ENCODE data around the gene SLC37A4.
"Not testable (repeated sequence)": the region's sequence is repeated elsewhere in the genome, so short reads cannot be mapped to it uniquely, and the experiment has no call there.

SLC37A4 gene

DNA sequence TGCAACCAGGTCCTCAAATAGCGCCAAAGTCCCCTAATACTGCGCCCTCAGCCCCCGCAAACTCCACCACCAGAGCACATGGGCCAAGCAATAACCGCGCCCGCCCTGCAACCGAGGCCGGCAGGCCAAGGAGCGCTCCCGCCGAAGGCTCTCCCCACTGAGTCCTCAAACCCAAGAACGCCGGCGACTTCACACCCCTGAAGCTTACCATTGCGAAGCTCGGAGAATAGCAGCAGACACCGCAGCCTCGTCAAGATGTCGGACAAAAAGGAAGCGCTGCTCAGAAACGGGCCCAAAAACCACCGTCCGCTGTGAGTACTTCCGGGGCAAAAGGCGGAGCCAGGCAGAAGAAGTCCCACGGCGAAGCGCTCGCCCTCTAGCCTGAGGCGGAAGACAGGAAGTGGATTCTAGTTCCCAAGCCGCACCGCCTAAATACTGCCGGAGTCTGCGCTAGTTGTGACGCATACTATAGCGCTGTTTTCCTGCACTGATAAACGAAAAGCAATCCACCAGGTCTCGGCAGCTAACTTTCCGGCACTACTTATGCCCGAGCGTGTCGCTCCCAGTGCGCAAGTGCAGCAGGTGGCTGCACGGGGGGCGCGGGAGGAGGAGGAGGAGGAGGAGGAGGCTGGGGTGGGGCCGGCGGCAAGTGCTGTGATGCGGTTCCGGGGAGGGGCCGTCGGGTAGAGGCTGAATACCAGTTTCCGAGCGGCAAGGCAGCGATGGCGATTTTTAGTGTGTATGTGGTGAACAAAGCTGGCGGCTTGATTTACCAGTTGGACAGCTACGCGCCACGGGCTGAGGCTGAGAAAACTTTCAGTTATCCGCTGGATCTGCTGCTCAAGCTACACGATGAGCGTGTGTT is 12.4 kb downstream of the SLC37A4 start, which contains the start of the genes RPS25 and TRAPPC4:
RPS25 (minus strand) TSS at position 270 of the 865 bp plus-strand sequence; CDS start at position 211, 59 bp downstream.
TRAPPC4 (plus strand) TSS at position 693 of the 865 bp plus-strand sequence; CDS start at position 723, 30 bp downstream.
- peak; percentile 72 to 84 (median 77) for DNase-seq (ENCODE audit: low read depth in 2 of 3, low spot score in 2 of 3)

DNA sequence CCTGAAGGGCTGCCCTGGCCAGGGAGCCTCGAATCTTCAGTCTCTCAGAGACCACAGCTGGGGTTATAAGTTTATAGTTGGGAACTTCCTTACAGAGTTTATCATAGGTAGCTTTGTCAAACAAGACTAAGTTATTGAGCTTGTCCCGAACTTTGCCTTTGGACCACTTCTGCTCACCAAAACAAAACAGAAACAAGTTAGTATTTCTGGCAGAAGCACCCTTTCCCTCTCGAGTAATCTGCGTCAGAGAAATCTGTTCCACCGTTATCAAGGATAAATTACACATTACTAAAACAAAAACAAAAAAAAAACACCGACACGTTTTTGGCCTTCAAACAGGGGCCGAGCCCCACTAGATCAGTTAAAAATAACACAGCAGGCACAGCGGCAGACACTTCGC is 13.3 kb downstream of the SLC37A4 start:
- not testable (repeated sequence) for DNase-seq (ENCODE audit: low read depth in 2 of 3, low spot score in 2 of 3)

DNA sequence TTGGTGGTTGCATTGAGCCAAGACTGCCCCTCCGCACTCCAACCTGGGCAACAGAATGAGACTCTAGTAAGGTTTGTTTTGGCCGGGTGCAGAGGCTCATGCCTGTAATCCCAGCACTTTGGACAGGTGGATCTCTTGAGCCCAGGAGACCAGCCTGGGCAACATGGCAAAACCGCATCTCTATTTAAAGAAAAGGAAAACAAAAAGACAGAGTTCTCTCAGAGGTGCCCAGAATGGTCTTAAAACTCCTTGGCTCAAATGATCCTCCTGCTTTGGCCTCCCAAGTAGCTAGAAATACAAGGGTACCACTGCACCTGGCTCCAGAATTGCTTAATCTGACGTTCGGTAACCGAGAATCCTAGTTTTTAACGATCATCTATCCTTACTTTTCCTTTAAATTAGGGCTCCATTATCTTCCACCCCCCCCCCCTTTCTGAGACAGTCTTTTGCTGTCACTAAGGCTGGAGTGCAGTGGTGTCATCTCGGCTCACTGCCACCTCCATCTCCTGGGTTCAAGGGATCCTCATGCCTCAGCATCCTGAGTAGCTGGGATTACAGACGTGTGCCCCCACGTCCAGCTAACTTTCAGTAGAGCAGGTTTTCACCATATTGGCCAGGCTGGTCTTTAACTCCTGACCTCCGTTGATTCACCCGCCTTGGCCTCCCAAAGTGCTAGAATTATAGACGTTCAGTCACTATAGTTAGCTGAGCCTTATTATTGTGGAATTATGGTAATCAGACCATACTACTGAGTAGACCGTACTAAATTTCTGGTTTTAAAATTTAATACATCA is 14.3 kb downstream of the SLC37A4 start:
- DNase-seq (ENCODE audit: low read depth in 2 of 3, low spot score in 2 of 3): no peak

DNA sequence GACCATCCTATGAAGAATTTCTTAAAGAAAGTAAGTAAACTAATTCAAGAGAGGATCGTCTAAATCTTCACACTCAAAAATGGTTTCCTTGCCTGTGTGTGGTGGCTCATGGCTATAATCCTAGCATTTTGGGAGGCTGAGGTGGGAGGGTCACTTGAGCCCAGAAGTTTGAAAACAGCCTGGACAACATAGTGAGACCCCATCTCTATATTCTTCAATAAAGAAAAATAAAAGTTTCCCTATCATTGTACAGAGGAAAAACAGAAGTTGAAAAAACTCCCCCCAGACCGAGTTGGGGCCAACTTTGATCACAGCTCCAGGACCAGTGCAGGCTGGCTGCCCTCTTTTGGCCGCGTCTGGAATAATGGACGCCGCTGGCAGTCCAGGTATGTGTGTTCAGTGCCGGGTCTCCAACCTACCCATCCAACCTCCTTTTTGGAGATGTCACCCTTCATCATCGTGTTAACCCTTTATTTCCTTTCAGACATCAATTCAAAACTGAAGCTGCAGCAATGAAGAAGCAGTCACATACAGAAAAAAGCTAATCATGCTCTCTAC is 15.5 kb downstream of the SLC37A4 start:
- DNase-seq (ENCODE audit: low read depth in 2 of 3, low spot score in 2 of 3): no peak

DNA sequence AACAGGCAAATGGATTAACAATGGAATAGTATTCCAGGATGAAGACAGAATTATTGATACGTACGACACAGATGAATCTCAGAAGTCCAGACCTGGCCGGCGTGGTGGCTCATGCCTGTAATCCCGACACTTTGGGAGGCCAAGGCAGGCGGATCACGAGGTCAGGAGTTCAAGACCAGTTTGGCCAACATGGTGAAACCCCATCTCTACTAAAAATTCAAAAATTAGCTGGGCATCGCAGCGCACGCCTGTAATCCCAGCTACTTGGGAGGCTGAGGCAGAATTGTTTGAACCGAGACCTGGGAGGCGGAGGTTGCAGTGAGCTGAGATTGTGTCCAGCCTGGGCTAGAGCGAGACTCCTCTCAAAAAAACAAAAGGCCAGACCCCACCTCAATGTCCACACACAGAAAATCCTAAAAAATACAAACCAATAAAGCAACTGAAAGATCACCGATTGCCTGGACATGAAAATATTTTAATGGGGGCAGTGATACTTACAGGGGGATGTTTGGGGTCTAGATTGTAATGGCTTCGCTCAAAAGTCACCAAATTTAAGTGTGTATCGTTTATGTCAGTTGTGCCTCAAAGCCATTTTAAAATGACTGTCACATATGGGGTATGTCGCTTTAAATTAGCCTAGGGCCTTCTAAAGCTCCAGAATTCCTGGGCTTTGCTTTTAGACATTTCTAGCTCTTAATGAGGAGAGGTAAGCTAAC is 16.3 kb downstream of the SLC37A4 start:
- DNase-seq (ENCODE audit: low read depth in 2 of 3, low spot score in 2 of 3): no peak

DNA sequence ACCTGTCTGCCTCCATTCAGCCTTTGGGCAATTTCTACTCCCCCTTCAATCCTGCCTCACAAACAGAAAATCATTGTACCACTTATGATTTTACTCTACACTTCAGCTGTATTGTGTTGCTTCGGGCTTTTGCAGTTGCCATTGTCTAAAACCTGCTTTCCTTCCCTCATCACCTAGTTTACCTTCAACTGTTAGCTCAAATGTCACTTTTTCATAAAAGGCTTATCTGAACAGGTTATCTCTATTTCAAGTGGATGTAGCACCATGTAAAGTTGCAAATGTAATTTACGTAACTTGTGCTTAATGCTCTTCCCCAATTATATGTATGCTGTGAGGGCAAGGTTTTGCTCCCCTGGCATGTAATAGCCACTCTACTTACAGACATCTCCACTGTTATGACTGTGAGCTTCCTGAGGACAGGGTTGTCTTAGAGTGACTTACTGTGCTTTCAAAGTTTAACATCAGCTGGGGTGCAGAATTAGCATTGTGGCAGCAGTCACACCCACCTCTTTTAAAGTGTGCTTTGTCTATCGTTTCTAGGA is 18.0 kb downstream of the SLC37A4 start:
- DNase-seq (ENCODE audit: low read depth in 2 of 3, low spot score in 2 of 3): no peak

DNA sequence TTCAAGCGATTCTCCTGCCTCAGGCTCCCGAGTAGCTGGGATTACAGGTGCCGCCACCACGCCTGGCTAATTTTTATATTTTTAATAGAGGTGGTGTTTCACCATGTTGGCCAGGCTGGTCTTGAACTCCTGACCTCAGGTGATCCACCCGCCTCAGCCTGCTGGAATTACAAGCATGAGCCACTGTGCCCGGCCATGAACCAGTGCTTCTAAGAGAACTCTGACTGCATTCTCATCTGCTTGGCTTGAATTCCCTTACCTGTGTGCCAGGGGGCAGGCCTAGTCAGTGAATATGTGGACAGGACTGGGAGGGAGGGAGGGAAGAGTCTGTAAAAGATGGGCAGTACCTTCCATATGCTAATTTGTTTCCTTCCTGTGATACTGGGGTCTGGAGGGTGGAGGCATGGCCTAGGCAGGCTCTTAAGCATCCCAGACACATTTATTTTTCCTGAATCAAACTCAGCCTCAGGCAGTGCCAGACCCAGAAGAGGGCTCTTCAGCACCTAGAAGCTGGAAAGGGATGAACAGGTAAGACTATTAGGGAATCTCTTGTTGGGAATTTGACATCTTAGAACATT is 19.1 kb downstream of the SLC37A4 start:
- no peak for DNase-seq (ENCODE audit: low read depth in 2 of 3, low spot score in 2 of 3)

DNA sequence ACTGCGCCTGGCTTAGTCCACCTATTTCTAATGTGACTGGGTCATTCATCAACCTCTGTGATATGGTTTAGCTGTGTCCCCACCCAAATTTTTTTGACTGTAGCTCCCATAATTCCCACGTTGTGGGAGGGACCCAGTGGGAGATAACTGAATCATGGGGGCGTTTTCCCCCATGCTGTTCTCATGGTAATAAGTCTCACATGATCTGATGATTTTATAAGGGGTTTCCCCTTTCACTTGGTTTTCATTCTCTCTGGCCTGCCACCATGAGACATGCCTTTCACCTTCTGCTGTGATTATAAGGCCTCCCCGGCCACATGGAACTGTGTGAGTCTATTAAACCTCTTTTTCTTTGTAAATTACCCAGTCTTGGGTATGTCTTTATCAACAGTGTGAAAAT is 24.0 kb downstream of the SLC37A4 start:
- DNase-seq (ENCODE audit: low read depth in 2 of 3, low spot score in 2 of 3): no peak

DNA sequence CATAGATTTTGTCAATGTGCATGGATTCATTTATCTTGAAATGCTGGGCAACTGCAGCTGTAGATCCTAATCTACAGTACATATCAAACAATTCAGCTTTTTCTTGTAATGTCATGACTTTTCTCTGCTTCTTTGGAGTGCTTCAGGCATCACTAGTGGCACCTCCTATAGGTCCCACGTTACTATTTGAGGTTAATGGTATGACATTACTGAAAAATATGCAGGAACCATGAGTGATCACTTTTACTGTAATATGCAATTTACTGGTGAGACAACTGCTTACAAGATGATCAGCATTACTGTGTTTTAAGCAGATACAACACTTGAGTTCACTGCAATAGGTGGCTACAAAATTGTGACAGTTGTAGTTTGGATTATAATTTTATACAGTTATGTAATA is 29.8 kb downstream of the SLC37A4 start:
- no peak for DNase-seq (ENCODE audit: low read depth in 2 of 3, low spot score in 2 of 3)

DNA sequence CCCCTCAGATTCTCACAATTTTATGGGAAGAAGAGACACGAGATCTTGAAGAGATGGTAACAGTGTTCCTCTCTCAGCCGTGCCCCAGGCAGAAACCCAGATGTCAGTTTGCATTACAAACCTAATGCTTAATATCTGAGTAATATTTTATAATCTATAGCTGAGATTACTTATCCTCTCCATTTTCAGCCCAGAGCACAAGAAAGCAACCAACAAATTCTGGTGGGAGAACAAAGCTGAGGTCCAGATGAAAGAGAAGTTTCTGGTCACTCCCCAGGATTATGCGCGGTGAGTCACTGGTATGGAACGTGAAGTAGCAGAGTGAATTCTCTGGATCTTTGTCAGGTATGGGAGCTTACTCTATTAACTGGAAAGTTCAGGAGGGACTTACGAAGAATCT is 31.9 kb downstream of the SLC37A4 start:
- no peak for DNase-seq (ENCODE audit: low read depth in 2 of 3, low spot score in 2 of 3)

DNA sequence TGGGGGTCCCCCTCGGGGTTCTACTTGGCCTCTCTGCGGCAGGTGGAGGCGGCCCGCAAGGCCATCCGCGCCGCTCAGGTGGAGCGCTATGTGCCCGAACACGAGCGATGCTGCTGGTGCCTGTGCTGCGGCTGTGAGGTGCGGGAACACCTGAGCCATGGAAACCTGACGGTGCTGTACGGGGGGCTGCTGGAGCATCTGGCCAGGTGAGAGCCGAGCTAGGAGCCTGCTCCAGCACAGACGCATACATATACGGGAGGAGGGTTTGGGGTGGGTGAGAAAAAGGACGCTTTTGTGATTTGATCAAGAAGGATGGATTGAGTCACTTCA is 32.3 kb downstream of the SLC37A4 start:
- no peak for DNase-seq (ENCODE audit: low read depth in 2 of 3, low spot score in 2 of 3)

DNA sequence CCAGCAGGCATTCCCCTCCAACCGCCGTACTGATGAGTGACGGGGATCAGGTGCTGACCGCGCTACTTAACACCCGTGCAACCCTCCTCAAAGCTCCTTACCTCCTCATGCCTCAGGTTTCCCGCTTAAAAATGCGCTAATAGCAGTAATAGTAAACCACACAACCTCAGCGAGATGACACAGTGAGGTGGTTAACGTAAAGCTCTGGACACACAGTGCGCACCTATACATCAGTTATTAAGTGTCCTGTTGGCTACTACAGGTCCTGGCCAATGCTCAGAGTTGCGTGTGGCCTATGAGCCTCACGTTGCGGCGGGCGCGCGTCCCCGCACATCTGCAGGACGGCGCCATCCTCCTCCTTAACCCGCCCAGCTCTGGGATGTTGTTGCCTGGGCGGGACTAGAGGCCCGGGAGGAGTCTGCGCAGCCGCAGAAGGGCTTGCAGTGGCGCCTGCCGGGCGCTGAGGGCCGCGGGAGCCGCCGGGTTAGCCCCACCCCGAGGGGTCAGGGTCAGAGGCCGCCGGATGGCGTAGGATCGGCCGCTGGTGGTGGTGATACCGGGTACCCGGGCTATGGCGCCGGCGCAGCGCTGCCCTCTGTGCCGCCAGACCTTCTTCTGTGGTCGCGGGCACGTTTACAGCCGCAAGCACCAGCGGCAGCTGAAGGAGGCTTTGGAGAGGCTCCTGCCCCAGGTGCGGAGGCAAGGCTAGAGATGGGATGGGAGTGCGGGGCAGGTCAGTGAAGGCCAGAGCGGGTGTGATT is 32.9 kb downstream of the SLC37A4 start, which contains the start of gene CENATAC:
CENATAC (plus strand) TSS at position 512 of the 761 bp plus-strand sequence; CDS start at position 572, 60 bp downstream.
- DNase-seq (ENCODE audit: low read depth in 2 of 3, low spot score in 2 of 3): peak; percentile 74 to 88 (median 88)

DNA sequence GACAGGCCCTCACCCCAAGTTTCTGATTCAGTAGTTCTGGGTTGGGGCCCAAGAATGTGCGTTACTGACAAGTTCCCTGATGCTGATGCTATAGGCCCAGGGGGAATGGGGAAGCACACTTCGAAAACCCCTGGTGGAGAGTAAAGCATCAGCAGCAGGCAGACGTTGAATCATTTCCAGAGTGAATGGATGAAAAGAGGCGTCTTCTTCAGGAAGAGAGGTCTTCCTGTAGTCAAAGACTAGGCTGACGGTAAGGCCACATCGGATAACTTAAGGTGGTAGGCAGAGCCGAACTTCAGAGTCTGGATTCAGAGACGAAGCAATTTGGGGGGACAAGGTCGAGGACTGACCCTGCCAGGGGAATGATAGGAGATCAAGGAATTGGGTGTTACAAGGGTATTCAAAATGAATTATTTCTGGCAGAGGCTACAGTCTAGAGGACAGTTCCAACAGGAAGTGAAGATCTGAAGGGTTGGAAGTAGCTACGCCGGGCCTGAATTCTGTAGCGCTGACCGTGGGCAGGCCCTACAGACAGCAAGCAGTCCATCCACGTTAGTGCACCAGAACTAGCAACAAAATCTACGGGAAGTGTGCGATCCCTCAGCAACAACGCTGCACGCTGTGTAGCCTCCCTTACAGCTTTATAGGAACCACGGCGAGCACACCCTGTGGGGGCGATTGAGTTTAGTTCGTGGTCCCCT is 33.6 kb downstream of the SLC37A4 start:
- no peak for DNase-seq (ENCODE audit: low read depth in 2 of 3, low spot score in 2 of 3)

DNA sequence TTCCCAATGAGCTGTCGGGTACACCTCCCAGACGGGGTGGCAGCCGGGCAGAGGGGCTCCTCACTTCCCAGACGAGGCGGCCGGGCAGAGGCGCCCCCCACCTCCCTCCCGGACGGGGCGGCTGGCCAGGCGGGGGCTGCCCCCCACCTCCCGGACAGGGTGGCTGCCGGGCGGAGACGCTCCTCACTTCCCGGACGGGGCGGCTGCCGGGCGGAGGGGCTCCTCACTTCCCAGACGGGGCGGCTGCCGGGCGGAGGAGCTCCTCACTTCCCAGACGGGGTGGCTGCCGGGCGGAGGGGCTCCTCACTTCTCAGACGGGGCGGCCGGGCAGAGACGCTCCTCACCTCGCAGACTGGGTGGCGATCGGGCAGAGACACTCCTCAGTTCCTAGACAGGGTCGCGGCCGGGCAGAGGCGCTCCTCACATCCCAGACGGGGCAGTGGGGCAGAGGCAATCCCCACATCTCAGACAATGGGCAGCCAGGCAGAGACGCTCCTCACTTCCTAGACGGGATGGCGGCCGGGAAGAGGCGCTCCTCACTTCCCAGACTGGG is 39.1 kb downstream of the SLC37A4 start:
- not testable (repeated sequence) for DNase-seq (ENCODE audit: low read depth in 2 of 3, low spot score in 2 of 3)

DNA sequence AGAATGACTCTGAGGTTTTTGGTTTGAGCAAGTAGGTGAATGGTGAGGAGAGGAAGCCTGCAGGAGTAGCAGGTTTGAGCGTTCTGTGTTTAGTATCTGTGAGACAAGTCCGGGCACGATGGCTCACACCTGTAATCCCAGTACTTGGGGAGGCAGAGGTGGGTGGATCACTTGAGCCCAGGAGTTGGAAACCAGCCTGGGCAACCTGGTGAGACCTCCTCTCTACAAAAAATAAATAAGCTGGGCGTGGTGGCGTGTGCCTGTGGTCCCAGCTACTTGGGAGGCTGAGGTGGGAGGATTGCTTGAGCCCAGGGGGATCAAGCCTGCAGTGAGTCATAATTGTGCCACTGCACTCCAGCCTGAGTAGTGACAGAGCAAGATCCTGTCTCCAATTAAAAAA is 42.4 kb downstream of the SLC37A4 start:
- DNase-seq (ENCODE audit: low read depth in 2 of 3, low spot score in 2 of 3): no peak

DNA sequence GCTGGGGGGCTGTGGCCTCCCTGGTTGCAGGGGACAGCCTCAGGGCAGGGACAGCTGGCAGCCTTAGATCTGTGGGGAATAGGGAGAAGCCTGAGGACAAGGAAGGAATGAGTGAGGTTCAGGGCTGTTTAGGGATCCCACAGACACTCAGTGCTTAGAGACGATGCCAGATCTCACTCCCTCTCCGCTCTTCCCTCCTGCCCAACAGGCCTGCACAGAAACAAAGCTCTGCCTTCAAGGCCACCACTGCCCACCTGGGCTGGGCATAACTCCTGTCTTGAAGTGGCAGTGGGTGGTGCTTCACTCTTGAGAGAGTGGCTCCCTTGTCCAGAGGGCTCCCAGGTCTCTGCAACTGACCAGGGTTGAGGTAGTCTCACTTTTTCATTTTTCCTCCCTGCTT is 45.9 kb downstream of the SLC37A4 start:
- DNase-seq (ENCODE audit: low read depth in 2 of 3, low spot score in 2 of 3): no peak

DNA sequence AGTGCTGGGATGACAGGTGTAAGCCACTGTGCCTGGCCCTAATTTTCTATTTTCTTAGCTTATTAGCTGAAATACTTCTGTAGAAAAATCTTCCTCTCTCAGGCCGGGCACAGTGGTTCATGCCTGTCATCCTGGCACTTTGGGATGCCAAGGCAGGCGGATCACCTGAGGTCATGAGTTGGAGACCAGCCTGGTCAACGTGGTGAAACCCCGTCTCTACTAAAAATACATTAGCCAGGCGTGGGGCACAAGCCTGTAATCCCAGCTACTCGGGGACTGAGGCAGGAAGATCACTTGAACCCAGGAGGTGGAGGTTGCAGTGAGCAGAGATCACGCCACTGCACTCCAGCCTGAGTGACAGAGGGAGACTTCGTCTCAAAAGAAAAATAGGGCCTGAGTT is 46.3 kb downstream of the SLC37A4 start:
- not testable (repeated sequence) for DNase-seq (ENCODE audit: low read depth in 2 of 3, low spot score in 2 of 3)

DNA sequence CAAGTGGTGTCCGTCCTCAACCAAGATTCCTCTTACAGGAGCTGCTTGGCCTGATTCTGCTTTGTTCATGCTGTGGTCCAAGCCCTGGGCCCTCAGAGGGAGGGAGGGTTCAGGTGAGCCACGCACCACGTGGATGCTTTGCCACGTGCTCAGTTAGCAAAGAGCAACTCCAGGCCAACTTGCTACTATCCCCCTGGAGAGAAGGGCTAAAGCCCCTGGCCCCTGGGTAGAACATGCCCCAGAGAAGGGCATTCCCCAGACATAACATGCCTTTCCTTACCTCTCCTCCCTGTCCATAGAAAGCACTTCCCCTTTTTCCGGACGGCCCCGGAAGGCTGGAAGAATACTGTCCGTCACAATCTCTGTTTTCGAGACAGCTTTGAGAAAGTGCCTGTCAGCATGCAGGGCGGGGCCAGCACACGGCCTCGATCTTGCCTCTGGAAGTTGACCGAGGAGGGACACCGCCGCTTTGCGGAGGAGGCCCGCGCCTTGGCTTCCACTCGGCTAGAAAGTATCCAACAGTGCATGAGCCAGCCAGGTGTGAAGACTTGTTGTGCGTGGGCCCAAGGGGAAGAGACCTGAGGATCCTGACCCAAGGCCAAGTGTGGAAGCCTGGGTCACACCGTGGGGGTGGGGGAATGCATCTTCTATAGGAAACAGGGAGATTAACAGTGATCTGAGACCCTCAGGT is 50.3 kb downstream of the SLC37A4 start:
- no peak for DNase-seq (ENCODE audit: low read depth in 2 of 3, low spot score in 2 of 3)

Data from activated CD8-positive, alpha-beta memory T cell treated with anti-CD3 and anti-CD28 coated beads for 48 hours (primary cell).